ENCODE data around the gene NTNG1. TPM values are rescaled to one million over a fixed set of nuclear protein-coding genes. Genes with fewer than 3 reads are reported as not detected.

NTNG1 gene
- total and polyA plus RNA-seq, 2 of the 8 experiments (the other 6 are each of a cell fraction or from before 2014, with no cell fraction given) = 1.2 to 4.1 TPM

DNA sequence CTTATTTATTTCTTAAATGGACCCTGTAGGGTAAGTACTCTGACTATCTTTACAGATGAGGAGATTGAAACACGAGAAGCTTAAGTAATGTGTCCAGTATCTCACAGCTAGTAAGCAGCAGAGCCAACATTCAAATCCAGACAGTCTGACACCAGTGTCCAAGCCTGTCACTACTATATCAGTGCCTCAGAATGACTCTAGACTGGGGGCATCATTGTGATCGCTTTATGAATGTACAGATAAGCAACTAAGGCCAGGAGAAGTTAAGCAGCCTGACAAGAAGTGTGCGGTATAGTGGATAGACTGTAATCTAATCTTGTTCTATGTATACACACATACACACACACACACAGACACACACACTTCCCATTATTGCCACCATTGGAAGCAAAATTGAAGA lies 158.7 kb downstream of the NTNG1 start (continued):
- TF ChIP-seq, protein P1, sequence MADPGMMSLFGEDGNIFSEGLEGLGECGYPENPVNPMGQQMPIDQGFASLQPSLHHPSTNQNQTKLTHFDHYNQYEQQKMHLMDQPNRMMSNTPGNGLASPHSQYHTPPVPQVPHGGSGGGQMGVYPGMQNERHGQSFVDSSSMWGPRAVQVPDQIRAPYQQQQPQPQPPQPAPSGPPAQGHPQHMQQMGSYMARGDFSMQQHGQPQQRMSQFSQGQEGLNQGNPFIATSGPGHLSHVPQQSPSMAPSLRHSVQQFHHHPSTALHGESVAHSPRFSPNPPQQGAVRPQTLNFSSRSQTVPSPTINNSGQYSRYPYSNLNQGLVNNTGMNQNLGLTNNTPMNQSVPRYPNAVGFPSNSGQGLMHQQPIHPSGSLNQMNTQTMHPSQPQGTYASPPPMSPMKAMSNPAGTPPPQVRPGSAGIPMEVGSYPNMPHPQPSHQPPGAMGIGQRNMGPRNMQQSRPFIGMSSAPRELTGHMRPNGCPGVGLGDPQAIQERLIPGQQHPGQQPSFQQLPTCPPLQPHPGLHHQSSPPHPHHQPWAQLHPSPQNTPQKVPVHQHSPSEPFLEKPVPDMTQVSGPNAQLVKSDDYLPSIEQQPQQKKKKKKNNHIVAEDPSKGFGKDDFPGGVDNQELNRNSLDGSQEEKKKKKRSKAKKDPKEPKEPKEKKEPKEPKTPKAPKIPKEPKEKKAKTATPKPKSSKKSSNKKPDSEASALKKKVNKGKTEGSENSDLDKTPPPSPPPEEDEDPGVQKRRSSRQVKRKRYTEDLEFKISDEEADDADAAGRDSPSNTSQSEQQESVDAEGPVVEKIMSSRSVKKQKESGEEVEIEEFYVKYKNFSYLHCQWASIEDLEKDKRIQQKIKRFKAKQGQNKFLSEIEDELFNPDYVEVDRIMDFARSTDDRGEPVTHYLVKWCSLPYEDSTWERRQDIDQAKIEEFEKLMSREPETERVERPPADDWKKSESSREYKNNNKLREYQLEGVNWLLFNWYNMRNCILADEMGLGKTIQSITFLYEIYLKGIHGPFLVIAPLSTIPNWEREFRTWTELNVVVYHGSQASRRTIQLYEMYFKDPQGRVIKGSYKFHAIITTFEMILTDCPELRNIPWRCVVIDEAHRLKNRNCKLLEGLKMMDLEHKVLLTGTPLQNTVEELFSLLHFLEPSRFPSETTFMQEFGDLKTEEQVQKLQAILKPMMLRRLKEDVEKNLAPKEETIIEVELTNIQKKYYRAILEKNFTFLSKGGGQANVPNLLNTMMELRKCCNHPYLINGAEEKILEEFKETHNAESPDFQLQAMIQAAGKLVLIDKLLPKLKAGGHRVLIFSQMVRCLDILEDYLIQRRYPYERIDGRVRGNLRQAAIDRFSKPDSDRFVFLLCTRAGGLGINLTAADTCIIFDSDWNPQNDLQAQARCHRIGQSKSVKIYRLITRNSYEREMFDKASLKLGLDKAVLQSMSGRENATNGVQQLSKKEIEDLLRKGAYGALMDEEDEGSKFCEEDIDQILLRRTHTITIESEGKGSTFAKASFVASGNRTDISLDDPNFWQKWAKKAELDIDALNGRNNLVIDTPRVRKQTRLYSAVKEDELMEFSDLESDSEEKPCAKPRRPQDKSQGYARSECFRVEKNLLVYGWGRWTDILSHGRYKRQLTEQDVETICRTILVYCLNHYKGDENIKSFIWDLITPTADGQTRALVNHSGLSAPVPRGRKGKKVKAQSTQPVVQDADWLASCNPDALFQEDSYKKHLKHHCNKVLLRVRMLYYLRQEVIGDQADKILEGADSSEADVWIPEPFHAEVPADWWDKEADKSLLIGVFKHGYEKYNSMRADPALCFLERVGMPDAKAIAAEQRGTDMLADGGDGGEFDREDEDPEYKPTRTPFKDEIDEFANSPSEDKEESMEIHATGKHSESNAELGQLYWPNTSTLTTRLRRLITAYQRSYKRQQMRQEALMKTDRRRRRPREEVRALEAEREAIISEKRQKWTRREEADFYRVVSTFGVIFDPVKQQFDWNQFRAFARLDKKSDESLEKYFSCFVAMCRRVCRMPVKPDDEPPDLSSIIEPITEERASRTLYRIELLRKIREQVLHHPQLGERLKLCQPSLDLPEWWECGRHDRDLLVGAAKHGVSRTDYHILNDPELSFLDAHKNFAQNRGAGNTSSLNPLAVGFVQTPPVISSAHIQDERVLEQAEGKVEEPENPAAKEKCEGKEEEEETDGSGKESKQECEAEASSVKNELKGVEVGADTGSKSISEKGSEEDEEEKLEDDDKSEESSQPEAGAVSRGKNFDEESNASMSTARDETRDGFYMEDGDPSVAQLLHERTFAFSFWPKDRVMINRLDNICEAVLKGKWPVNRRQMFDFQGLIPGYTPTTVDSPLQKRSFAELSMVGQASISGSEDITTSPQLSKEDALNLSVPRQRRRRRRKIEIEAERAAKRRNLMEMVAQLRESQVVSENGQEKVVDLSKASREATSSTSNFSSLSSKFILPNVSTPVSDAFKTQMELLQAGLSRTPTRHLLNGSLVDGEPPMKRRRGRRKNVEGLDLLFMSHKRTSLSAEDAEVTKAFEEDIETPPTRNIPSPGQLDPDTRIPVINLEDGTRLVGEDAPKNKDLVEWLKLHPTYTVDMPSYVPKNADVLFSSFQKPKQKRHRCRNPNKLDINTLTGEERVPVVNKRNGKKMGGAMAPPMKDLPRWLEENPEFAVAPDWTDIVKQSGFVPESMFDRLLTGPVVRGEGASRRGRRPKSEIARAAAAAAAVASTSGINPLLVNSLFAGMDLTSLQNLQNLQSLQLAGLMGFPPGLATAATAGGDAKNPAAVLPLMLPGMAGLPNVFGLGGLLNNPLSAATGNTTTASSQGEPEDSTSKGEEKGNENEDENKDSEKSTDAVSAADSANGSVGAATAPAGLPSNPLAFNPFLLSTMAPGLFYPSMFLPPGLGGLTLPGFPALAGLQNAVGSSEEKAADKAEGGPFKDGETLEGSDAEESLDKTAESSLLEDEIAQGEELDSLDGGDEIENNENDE (IDR thresholded peaks at IDR 0.05; ENCODE audit: insufficient replicate concordance, low read length) = no peak
- TF ChIP-seq CHD1 (IDR thresholded peaks at IDR 0.05; ENCODE audit: low read depth, low read length) (no peak), RXRA (IDR thresholded peaks at IDR 0.05; ENCODE audit: insufficient read depth, low read depth, low read length) (no peak), FOSL1 (IDR thresholded peaks at IDR 0.05; ENCODE audit: insufficient read depth, low read depth, low read length) (no peak), ZNF274 (IDR thresholded peaks at IDR 0.05; ENCODE audit: borderline replicate concordance, extremely low read depth, low read length) (no peak), PHF8 (conservative IDR thresholded peaks at IDR 0.05; ENCODE audit: low read depth, low read length) (no peak), CBX8 (IDR thresholded peaks at IDR 0.05; ENCODE audit: borderline replicate concordance, low read depth, low read length) (no peak), KDM5A (IDR thresholded peaks at IDR 0.05; ENCODE audit: low read length) (no peak), POU5F1 (IDR thresholded peaks at IDR 0.05; ENCODE audit: low read depth, low read length) (no peak)
